ENCODE data around the gene ATP11A.

Gene ATP11A

DNA sequence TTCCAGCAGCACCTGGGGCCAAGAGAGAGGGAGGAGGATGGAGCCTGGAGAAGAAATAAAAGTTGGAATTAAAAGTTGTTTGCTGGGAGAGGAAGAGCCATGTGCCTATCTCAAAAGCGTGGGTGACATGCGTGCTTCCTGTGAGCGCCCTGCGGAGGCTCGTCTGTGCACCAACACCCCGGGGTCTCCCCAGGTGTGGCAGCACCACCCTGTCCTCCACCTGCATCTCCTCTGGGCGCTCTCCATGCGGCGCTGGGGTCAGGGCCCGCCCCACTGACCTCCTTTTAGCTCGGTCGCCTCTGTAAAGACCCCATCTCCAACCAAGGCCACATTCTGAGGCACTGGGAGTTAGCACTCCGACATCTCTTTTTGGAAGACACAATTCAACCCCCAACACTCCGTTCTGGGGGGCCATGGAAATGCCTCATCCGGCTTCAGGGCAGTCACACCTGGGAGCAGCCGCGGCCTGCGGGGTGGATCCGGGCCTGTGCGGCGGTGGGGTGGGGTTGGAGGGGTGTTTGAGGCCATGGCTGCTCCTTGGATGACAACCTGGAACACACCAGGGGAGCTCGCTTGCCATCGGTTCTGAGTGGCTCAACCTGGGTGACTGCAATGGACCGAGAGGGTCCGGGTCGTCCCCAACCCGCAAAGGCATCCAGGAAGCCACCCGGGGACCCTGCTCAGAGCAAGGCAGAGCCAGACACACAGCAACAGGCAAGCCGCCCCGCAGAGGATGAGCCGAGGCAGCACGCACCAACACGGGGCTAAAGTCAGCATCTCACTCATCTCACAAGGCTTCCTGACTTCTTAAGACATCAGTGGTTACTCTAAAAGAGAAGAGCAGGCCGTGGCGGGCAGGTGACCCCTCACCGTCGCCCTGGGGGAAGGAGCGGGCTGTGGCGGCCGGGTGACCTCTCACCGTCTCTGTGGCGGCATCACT is 199.8 kb downstream of the ATP11A start:
- no peak overlapping the region for H3K27ac ChIP-seq (ENCODE audit: extremely low read depth, low read depth, low read length)
- no peak for TF ChIP-seq PATZ1 (tag by site-specific recombination; IDR thresholded peaks at IDR 0.05)
- TF ChIP-seq, protein P1, sequence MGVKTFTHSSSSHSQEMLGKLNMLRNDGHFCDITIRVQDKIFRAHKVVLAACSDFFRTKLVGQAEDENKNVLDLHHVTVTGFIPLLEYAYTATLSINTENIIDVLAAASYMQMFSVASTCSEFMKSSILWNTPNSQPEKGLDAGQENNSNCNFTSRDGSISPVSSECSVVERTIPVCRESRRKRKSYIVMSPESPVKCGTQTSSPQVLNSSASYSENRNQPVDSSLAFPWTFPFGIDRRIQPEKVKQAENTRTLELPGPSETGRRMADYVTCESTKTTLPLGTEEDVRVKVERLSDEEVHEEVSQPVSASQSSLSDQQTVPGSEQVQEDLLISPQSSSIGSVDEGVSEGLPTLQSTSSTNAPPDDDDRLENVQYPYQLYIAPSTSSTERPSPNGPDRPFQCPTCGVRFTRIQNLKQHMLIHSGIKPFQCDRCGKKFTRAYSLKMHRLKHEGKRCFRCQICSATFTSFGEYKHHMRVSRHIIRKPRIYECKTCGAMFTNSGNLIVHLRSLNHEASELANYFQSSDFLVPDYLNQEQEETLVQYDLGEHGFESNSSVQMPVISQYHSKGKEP (tag by site-specific recombination; IDR thresholded peaks at IDR 0.05), result no peak
- H3K9me3 ChIP-seq (ENCODE audit: control insufficient read depth, insufficient read depth, low read depth, low read length), result no peaks in the 10 kb centered on the region
- POLR2A ChIA-PET, result no interaction called here
- CTCF ChIA-PET, result interaction anchor here (0.9 kb wide), 1 partner anchor 15 kb away, joined by 6 read pairs; no protein-coding TSS in a partner anchor
- H3K4me3 ChIP-seq (ENCODE audit: low read depth, low read length), result no peak overlapping the region
- H3K4me1 ChIP-seq (ENCODE audit: control insufficient read depth, insufficient read depth, low read length), result peaks cover 1% of the 10 kb centered on the region; the same call in 1 of the 2 replicates
- peaks cover 0 to 6% of the 10 kb centered on the region in 2 experiments; a peak in 1 of 3 replicates for H3K36me3 ChIP-seq (ENCODE audit: control insufficient read depth in 2 of 2, insufficient read depth in 1 of 2, low read length in 2 of 2)

DNA sequence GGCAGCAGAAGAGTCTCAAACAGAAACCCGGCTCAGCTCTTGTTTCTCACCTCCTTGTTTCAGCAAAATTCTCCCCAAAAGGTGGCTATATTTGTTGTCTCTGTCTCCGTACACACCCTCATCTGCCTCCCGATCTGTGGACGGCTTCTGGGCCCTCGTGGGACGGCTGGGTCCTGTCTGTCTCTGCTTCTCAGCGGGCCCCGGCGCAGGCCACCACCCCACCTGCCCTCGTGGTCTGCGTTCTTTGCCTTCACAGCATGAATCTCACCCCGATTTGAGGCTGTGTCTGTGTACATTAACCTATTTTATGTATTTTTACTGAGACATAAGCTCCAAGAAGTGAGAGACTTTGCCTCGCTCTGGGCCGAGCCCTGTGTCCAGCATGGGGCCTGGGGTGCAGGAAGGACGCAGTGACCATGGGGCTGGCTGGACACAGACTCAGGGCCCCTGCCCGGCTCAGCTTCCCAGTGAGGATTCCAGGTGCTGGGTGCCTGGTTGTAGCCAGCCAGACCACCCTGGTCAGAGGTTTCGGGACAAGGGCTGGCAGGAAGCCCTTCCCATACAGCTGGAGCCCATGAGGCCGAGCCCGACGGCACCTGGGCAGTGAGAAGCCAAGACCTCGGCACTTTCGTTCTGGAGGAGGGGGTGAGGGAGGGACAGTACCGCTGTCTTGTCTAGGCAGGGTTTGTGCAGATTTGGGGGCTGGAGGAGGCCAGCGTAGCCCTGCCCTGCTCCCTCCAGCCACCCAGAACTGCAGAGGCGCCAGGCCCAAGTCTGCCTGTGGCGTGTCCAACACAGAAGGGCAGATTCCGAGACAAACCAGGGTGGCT is 200.7 kb downstream of the ATP11A start:
- CTCF ChIA-PET, result interaction anchor here (0.7 to 0.9 kb wide), 2 partner anchors 16 to 117 kb away, joined by 3 to 6 read pairs; no protein-coding TSS in a partner anchor
- POLR2A ChIA-PET, result no interaction called here
- H3K4me3 ChIP-seq (ENCODE audit: low read depth, low read length), result no peak overlapping the region

More for the DNA sequence above, 200.7 kb downstream of the ATP11A start:
- H3K36me3 ChIP-seq (ENCODE audit: control insufficient read depth in 2 of 2, insufficient read depth in 1 of 2, low read length in 2 of 2), result no peaks in the 10 kb centered on the region
- TF ChIP-seq ZNF548 (tag by site-specific recombination; IDR thresholded peaks at IDR 0.05) (no peak), ZNF157 (tag by site-specific recombination; IDR thresholded peaks at IDR 0.05) (no peak), PRDM6 (tag by site-specific recombination; IDR thresholded peaks at IDR 0.05) (no peak), ZNF830 (tag by site-specific recombination; IDR thresholded peaks at IDR 0.05; ENCODE audit: low read depth) (no peak), ZNF473 (tag by site-specific recombination; IDR thresholded peaks at IDR 0.05) (no peak), ZNF501 (tag by site-specific recombination; IDR thresholded peaks at IDR 0.05) (no peak), ZNF707 (tag by site-specific recombination; IDR thresholded peaks at IDR 0.05) (no peak), MZF1 (tag by site-specific recombination; IDR thresholded peaks at IDR 0.05; ENCODE audit: borderline replicate concordance) (no peak), ZNF664 (tag by site-specific recombination; IDR thresholded peaks at IDR 0.05) (no peak), ZNF174 (tag by site-specific recombination; IDR thresholded peaks at IDR 0.05) (no peak), ZNF585B (tag by site-specific recombination; IDR thresholded peaks at IDR 0.05) (no peak), ZNF549 (tag by site-specific recombination; IDR thresholded peaks at IDR 0.05) (no peak), ZIC2 (tag by site-specific recombination; IDR thresholded peaks at IDR 0.05) (no peak), ZBTB7A (tag by site-specific recombination; IDR thresholded peaks at IDR 0.05; ENCODE audit: low read depth) (no peak), GFI1B (tag by site-specific recombination; IDR thresholded peaks at IDR 0.05) (no peak)
- TF ChIP-seq, protein P2, sequence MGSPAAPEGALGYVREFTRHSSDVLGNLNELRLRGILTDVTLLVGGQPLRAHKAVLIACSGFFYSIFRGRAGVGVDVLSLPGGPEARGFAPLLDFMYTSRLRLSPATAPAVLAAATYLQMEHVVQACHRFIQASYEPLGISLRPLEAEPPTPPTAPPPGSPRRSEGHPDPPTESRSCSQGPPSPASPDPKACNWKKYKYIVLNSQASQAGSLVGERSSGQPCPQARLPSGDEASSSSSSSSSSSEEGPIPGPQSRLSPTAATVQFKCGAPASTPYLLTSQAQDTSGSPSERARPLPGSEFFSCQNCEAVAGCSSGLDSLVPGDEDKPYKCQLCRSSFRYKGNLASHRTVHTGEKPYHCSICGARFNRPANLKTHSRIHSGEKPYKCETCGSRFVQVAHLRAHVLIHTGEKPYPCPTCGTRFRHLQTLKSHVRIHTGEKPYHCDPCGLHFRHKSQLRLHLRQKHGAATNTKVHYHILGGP (tag by site-specific recombination; IDR thresholded peaks at IDR 0.05), result no peak
- H3K9me3 ChIP-seq (ENCODE audit: control insufficient read depth, insufficient read depth, low read depth, low read length), result no peaks in the 10 kb centered on the region
- H3K27ac ChIP-seq (ENCODE audit: extremely low read depth, low read depth, low read length), result no peak overlapping the region
- peaks cover 2% of the 10 kb centered on the region; the same call in 1 of the 2 replicates for H3K4me1 ChIP-seq (ENCODE audit: control insufficient read depth, insufficient read depth, low read length)

All from HEK293 (cell line).